ENCODE results near the gene ACIN1. TPM values are rescaled to one million over a fixed set of nuclear protein-coding genes. Genes with fewer than 3 reads are reported as not detected.

The ACIN1 gene
- total and polyA plus RNA-seq, 9 of the 15 experiments (the other 6 are each of a cell fraction or from before 2014, with no cell fraction given) = 5.0 to 196 (median 129) TPM

DNA sequence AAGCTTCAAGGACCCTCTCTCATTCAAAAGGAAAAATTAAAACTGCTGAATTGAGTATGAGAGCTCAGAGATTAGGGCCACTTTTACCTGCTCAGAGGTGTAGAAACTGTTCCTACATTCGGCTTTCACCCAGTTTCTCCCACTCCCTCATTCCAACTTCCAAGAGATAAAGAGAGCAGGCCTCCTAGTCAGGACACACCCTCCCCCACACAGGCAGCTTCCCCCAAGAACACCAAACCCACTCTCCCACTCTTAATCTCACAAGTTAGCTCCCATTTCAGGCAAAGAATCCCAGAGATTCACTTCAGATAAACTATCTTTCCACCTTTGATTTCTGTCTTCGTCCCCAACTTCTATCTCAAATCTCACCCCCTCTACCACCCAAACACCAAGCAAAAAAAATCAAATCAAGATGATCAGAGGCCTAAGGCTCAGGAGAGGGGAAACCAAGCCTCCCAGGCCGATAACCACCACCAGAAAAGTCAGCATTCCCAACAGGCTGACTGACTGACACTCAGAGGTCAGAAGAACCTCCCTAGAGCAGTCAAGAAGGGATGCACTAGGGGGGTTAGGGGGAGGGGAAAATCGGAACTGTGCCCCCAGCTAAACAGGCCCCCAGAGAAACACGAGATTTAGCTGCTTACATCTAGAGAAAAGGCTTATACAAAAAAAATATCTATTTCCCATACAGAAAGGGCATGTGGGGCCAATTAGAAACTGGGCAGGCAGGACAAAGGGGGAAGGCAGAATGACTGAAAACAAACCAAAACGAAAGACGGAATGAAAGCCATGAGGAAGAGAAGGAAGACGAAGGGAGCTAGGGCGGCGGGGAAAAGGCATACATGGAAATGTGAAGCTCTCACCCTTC, 24.4 kb downstream of the ACIN1 start (continued):
- TF ChIP-seq KDM1A (IDR thresholded peaks at IDR 0.05) = peak; percentile 30 to 48; a peak in 2 of 4 replicates
- TF ChIP-seq, protein P1, sequence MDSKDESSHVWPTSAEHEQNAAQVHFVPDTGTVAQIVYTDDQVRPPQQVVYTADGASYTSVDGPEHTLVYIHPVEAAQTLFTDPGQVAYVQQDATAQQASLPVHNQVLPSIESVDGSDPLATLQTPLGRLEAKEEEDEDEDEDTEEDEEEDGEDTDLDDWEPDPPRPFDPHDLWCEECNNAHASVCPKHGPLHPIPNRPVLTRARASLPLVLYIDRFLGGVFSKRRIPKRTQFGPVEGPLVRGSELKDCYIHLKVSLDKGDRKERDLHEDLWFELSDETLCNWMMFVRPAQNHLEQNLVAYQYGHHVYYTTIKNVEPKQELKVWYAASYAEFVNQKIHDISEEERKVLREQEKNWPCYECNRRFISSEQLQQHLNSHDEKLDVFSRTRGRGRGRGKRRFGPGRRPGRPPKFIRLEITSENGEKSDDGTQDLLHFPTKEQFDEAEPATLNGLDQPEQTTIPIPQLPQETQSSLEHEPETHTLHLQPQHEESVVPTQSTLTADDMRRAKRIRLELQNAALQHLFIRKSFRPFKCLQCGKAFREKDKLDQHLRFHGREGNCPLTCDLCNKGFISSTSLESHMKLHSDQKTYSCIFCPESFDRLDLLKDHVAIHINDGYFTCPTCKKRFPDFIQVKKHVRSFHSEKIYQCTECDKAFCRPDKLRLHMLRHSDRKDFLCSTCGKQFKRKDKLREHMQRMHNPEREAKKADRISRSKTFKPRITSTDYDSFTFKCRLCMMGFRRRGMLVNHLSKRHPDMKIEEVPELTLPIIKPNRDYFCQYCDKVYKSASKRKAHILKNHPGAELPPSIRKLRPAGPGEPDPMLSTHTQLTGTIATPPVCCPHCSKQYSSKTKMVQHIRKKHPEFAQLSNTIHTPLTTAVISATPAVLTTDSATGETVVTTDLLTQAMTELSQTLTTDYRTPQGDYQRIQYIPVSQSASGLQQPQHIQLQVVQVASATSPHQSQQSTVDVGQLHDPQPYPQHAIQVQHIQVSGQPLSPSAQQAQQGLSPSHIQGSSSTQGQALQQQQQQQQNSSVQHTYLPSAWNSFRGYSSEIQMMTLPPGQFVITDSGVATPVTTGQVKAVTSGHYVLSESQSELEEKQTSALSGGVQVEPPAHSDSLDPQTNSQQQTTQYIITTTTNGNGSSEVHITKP (IDR thresholded peaks at IDR 0.05; ENCODE audit: partially characterized antibody) = no peak
- peak; percentile 21; the same call in 1 of the 2 replicates for TF ChIP-seq DPF2 (IDR thresholded peaks at IDR 0.05)
- no peak for TF ChIP-seq ZNF165 (CRISPR knock-in tag; IDR thresholded peaks at IDR 0.05; ENCODE audit: borderline replicate concordance)
- no peak for TF ChIP-seq PHF20 (IDR thresholded peaks at IDR 0.05; ENCODE audit: partially characterized antibody)
- no peak for TF ChIP-seq HDAC8 (tag; IDR thresholded peaks at IDR 0.05)
- no peak for TF ChIP-seq KHSRP (IDR thresholded peaks at IDR 0.05)
- peak; percentile 30 for TF ChIP-seq EGR1 (conservative IDR thresholded peaks at IDR 0.05)
- TF ChIP-seq CBX8 (IDR thresholded peaks at IDR 0.05; ENCODE audit: borderline replicate concordance, extremely low read depth, low read depth, low read length, poor library complexity, severe bottlenecking) = no peak
- no peak for TF ChIP-seq SP2 (IDR thresholded peaks at IDR 0.05; ENCODE audit: extremely low read depth, low read depth, low read length, poor library complexity, severe bottlenecking)
- TF ChIP-seq, protein P2, sequence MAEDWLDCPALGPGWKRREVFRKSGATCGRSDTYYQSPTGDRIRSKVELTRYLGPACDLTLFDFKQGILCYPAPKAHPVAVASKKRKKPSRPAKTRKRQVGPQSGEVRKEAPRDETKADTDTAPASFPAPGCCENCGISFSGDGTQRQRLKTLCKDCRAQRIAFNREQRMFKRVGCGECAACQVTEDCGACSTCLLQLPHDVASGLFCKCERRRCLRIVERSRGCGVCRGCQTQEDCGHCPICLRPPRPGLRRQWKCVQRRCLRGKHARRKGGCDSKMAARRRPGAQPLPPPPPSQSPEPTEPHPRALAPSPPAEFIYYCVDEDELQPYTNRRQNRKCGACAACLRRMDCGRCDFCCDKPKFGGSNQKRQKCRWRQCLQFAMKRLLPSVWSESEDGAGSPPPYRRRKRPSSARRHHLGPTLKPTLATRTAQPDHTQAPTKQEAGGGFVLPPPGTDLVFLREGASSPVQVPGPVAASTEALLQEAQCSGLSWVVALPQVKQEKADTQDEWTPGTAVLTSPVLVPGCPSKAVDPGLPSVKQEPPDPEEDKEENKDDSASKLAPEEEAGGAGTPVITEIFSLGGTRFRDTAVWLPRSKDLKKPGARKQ (CRISPR knock-in tag; IDR thresholded peaks at IDR 0.05) = no peak
- no peak for TF ChIP-seq ZNF785 (CRISPR knock-in tag; IDR thresholded peaks at IDR 0.05)
- 0 out of 2 replicates have a peak, but pooled peaks have one; percentile 49 for TF ChIP-seq CTBP1 (IDR thresholded peaks at IDR 0.05; ENCODE audit: borderline replicate concordance)
- peak in 1 of 2 experiments; percentile 67; a peak in 2 of 4 replicates for TF ChIP-seq HDAC1 (IDR thresholded peaks at IDR 0.05)
- TF ChIP-seq, protein P3, sequence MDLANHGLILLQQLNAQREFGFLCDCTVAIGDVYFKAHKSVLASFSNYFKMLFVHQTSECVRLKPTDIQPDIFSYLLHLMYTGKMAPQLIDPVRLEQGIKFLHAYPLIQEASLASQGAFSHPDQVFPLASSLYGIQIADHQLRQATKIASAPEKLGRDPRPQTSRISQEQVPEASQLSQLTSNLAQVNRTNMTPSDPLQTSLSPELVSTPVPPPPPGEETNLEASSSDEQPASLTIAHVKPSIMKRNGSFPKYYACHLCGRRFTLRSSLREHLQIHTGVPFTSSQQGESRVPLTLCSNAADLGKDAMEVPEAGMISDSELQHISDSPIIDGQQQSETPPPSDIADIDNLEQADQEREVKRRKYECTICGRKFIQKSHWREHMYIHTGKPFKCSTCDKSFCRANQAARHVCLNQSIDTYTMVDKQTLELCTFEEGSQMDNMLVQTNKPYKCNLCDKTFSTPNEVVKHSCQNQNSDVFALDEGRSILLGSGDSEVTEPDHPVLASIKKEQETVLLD (IDR thresholded peaks at IDR 0.05) = no peak; the same call in 1 of the 2 replicates

Measured in K562 (cell line).